H9 (cell line): Measurements from ENCODE around the gene IGFL4. TPM values are rescaled to one million over a fixed set of nuclear protein-coding genes. Genes with fewer than 3 reads are reported as not detected.

Experiments
- DNase-seq: peaks from one replicate; pipeline ENCODE4 v3.0.0-alpha.2; 2017
- H2AFZ ChIP-seq: one replicate; pipeline ENCODE4 v1.6.1; 2013; ENCODE audit warnings: mild to moderate bottlenecking, low read length, control low read depth, moderate library complexity
- H2AK5ac ChIP-seq: 2 replicates; pipeline ENCODE4 v1.6.1; 2013; ENCODE audit warnings: low read length, control low read depth, mixed read lengths; ENCODE audit not compliant: insufficient read length
- H2BK120ac ChIP-seq: one replicate; pipeline ENCODE4 v1.6.1; 2013; ENCODE audit warnings: low read depth, mild to moderate bottlenecking, low read length, control low read depth, inconsistent platforms; ENCODE audit not compliant: poor library complexity, severe bottlenecking
- H2BK12ac ChIP-seq: 2 replicates; pipeline ENCODE4 v1.6.1; 2013; ENCODE audit warnings: low read length, control low read depth, mixed read lengths, low read depth; ENCODE audit not compliant: insufficient read length
- H2BK15ac ChIP-seq: 2 replicates; pipeline ENCODE4 v1.6.1; 2013; ENCODE audit warnings: low read depth, low read length, control low read depth
- H2BK20ac ChIP-seq: one replicate; pipeline ENCODE4 v1.6.1; 2013; ENCODE audit warnings: low read depth, mild to moderate bottlenecking, low read length, control low read depth, inconsistent platforms; ENCODE audit not compliant: poor library complexity, severe bottlenecking
- H2BK5ac ChIP-seq: 2 replicates; pipeline ENCODE4 v1.6.1; 2013; ENCODE audit warnings: low read length, control low read depth, mixed read lengths; ENCODE audit not compliant: insufficient read length
- H3K14ac ChIP-seq: 2 replicates; pipeline ENCODE4 v1.6.1; 2013; ENCODE audit warnings: low read length, control low read depth; ENCODE audit not compliant: insufficient read depth
- H3K18ac ChIP-seq: 2 replicates; pipeline ENCODE4 v1.6.1; 2013; ENCODE audit warnings: low read depth, mild to moderate bottlenecking, mixed read lengths, low read length, control low read depth; ENCODE audit not compliant: insufficient read length
- H3K23ac ChIP-seq: 2 replicates; pipeline ENCODE4 v1.6.1; 2013; ENCODE audit warnings: low read length, control low read depth, mixed read lengths, low read depth; ENCODE audit not compliant: insufficient read length
- H3K23me2 ChIP-seq: 2 replicates; pipeline ENCODE4 v1.6.1; 2013; ENCODE audit warnings: low read depth, mild to moderate bottlenecking, mixed read lengths, low read length, control low read depth; ENCODE audit not compliant: insufficient read length, poor library complexity, severe bottlenecking
- H3K27ac ChIP-seq: 2 replicates; pipeline ENCODE4 v1.5.1; 2013; ENCODE audit warnings: low read length, control low read depth, mixed read lengths, low read depth; ENCODE audit not compliant: insufficient read length
- H3K27me3 ChIP-seq: 2 replicates; pipeline ENCODE4 v1.6.1; 2013; ENCODE audit warnings: low read length, control low read depth, inconsistent platforms; ENCODE audit not compliant: insufficient read depth
- H3K4ac ChIP-seq: 2 replicates; pipeline ENCODE4 v1.6.1; 2013; ENCODE audit warnings: low read depth, mild to moderate bottlenecking, control low read depth, inconsistent platforms, low read length, moderate library complexity
- H3K4me1 ChIP-seq: 2 replicates; pipeline ENCODE4 v1.6.1; 2013; ENCODE audit warnings: low read length, control low read depth, inconsistent platforms; ENCODE audit not compliant: insufficient read depth
- H3K4me2 ChIP-seq: 2 replicates; pipeline ENCODE4 v1.6.1; 2013; ENCODE audit warnings: low read length, control low read depth, mixed read lengths; ENCODE audit not compliant: insufficient read length, insufficient read depth
- H3K56ac ChIP-seq: 2 replicates; pipeline ENCODE4 v1.6.1; 2013; ENCODE audit warnings: low read depth, mild to moderate bottlenecking, mixed read lengths, low read length, control low read depth; ENCODE audit not compliant: insufficient read length
- H3K79me1 ChIP-seq: 2 replicates; pipeline ENCODE4 v1.6.1; 2013; ENCODE audit warnings: low read depth, mild to moderate bottlenecking, moderate library complexity, low read length, control low read depth, inconsistent platforms; ENCODE audit not compliant: insufficient read depth, poor library complexity, severe bottlenecking
- H3K79me2 ChIP-seq: 2 replicates; pipeline ENCODE4 v1.6.1; 2013; ENCODE audit warnings: low read length, control low read depth, inconsistent platforms; ENCODE audit not compliant: insufficient read depth
- H3K9ac ChIP-seq: 2 replicates; pipeline ENCODE4 v1.6.1; 2013; ENCODE audit warnings: low read length, control low read depth, mixed read lengths; ENCODE audit not compliant: insufficient read length; ENCODE audit errors: extremely low read depth
- H3K9me3 ChIP-seq: one replicate; pipeline ENCODE4 v1.6.1; 2013; ENCODE audit warnings: low read depth, low read length, inconsistent platforms; ENCODE audit not compliant: control insufficient read depth
- H3T11ph ChIP-seq: one replicate; pipeline ENCODE4 v1.6.1; 2013; ENCODE audit warnings: mild to moderate bottlenecking, low read length, control low read depth, inconsistent platforms
- H4K20me1 ChIP-seq: one replicate; pipeline ENCODE4 v1.6.1; 2013; ENCODE audit not compliant: control insufficient read depth, insufficient read length, insufficient read depth
- H4K5ac ChIP-seq: 2 replicates; pipeline ENCODE4 v1.6.1; 2013; ENCODE audit warnings: low read depth, mild to moderate bottlenecking, mixed read lengths, low read length, control low read depth; ENCODE audit not compliant: insufficient read length
- H4K8ac ChIP-seq: replicated peaks from 2 replicates; pipeline ENCODE4 v1.6.1; 2013; ENCODE audit warnings: low read length, control low read depth, mixed read lengths, low read depth; ENCODE audit not compliant: insufficient read length
- H4K91ac ChIP-seq: 2 replicates; pipeline ENCODE4 v1.6.1; 2013; ENCODE audit warnings: low read depth, mild to moderate bottlenecking, moderate library complexity, mixed read lengths, low read length, control low read depth; ENCODE audit not compliant: insufficient read length
- H3K27ac Mint-ChIP-seq, 3 experiments: 2 replicates in 2 of 3; 3 replicates in 1 of 3; pipeline ENCODE4 v1.8.0; 2020 to 2021; ENCODE audit warnings: mixed read lengths in 3 of 3, mild to moderate bottlenecking in 1 of 3, moderate library complexity in 1 of 3
- H3K27me3 Mint-ChIP-seq: 2 replicates; pipeline ENCODE4 v1.8.0; 2021; ENCODE audit warnings: low read depth, mild to moderate bottlenecking, moderate library complexity, mixed read lengths
- H3K36me3 Mint-ChIP-seq, 3 experiments: 2 replicates in 2 of 3; 3 replicates in 1 of 3; pipeline ENCODE4 v1.8.0; 2020 to 2021; ENCODE audit warnings: low read depth in 3 of 3, mixed read lengths in 3 of 3; ENCODE audit not compliant: insufficient read depth in 1 of 3
- H3K4me1 Mint-ChIP-seq, 2 experiments: 2 replicates each; pipeline ENCODE4 v1.8.0; 2020; ENCODE audit warnings: mixed read lengths in 2 of 2
- H3K4me3 Mint-ChIP-seq, 2 experiments: 2 replicates in 1 of 2; 3 replicates in 1 of 2; pipeline ENCODE4 v1.8.0; 2020 to 2021; ENCODE audit warnings: mild to moderate bottlenecking in 2 of 2, mixed read lengths in 2 of 2, moderate library complexity in 1 of 2
- H3K9me3 Mint-ChIP-seq, 2 experiments: 2 replicates in 1 of 2; 3 replicates in 1 of 2; pipeline ENCODE4 v1.8.0; 2020; ENCODE audit warnings: mild to moderate bottlenecking in 2 of 2, mixed read lengths in 2 of 2, moderate library complexity in 1 of 2
- WGBS: extraction: QIAGEN DNeasy Blood & Tissue Kit; methylation state at CpG from one replicate; pipeline ENCODE4 v1.1.7; 2013; ENCODE audit warnings: missing lambda C conversion rate, low lambda C conversion rate, mixed read lengths; ENCODE audit not compliant: insufficient read length; ENCODE audit errors: extremely low coverage; 5-methylcytosine and 5-hydroxymethylcytosine counted together
- total RNA-seq: library from RNA; stranded (reverse); gene quantifications from 2 replicates; pipeline ENCODE4 v1.2.1, GENCODE V29; 2021
- TF ChIP-seq, protein P1 (sequence below): fragments of 200-600 bp; sonication (generic); conservative IDR thresholded peaks from 3 replicates; pipeline ENCODE4 v1.8.0; 2021; ENCODE audit warnings: antibody characterized with exemption, mild to moderate bottlenecking

Gene IGFL4
- total RNA-seq, 1 experiment from 2014 or later: 0.33 TPM

DNA sequence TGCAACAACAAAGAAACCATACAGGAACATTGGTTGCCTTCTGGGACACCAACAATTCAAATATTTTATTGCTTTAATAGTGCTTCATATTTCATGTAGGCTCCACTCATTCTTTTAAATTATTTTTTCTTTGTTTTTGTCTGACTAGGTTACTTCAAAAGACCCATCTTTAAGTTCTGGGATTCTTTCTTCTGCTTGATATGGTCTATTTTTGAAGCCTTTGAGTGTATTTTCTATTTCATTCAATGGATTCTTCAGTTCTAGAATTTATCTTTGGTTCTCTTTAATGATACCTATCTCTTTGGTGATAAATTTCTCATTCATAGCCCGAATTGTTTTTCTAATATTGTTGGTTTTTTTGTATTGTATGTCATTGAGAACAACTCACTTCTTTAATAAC, 45.1 kb upstream of the IGFL4 start:
- Histone ChIP-seq H2BK12ac (no peak overlapping the region), H2AK5ac (no peak overlapping the region), H3T11ph (no peak overlapping the region), H4K5ac (no peak overlapping the region), H3K23ac (no peak overlapping the region), H3K14ac (no peak overlapping the region), H3K4me1 (no peaks in the 10 kb centered on the region), H3K27ac (no peak overlapping the region), H2BK15ac (no peak overlapping the region), H3K23me2 (no peaks in the 10 kb centered on the region), H3K18ac (no peak overlapping the region), H2AFZ (no peak overlapping the region), H3K9me3 (no peaks in the 10 kb centered on the region), H4K91ac (no peak overlapping the region), H3K79me2 (no peaks in the 10 kb centered on the region), H3K4ac (no peak overlapping the region), H3K4me2 (no peak overlapping the region), H2BK120ac (no peak overlapping the region), H4K20me1 (no peaks in the 10 kb centered on the region), H3K9ac (no peak overlapping the region), H3K56ac (no peak overlapping the region), H3K79me1 (no peaks in the 10 kb centered on the region), H4K8ac (no peak overlapping the region), H2BK20ac (no peak overlapping the region), H3K27me3 (no peaks in the 10 kb centered on the region), H2BK5ac (no peak overlapping the region)
- H3K27ac Mint-ChIP-seq: no peak overlapping the region
- H3K9me3 Mint-ChIP-seq: peaks cover 7 to 16% of the 10 kb centered on the region in 2 experiments; a peak in 4 of 5 replicates
- H3K4me3 Mint-ChIP-seq: no peak overlapping the region
- no peak for DNase-seq
- TF ChIP-seq, protein P1, sequence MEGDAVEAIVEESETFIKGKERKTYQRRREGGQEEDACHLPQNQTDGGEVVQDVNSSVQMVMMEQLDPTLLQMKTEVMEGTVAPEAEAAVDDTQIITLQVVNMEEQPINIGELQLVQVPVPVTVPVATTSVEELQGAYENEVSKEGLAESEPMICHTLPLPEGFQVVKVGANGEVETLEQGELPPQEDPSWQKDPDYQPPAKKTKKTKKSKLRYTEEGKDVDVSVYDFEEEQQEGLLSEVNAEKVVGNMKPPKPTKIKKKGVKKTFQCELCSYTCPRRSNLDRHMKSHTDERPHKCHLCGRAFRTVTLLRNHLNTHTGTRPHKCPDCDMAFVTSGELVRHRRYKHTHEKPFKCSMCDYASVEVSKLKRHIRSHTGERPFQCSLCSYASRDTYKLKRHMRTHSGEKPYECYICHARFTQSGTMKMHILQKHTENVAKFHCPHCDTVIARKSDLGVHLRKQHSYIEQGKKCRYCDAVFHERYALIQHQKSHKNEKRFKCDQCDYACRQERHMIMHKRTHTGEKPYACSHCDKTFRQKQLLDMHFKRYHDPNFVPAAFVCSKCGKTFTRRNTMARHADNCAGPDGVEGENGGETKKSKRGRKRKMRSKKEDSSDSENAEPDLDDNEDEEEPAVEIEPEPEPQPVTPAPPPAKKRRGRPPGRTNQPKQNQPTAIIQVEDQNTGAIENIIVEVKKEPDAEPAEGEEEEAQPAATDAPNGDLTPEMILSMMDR: no peak
- H3K4me1 Mint-ChIP-seq: peaks cover 4 to 5% of the 10 kb centered on the region in 2 experiments
- H3K27me3 Mint-ChIP-seq: peaks cover 15% of the 10 kb centered on the region
- H3K36me3 Mint-ChIP-seq: no peaks in the 10 kb centered on the region; a peak in 4 of 7 replicates
- WGBS: no CpG with 5 or more reads among the region's 1 CpG
